Right lobe of liver (tissue), 4 donors: Measurements from ENCODE around the gene SLC25A43.
"Not testable (repeated sequence)": the region's sequence is repeated elsewhere in the genome, so short reads cannot be mapped to it uniquely, and the experiment has no call there.

ENCODE experiments used
- POLR2A ChIP-seq: fragments of 450-650 bp; IDR thresholded peaks from one replicate; pipeline ENCODE4 v1.6.1; 2017; ENCODE audit warnings: antibody characterized with exemption, mild to moderate bottlenecking
- TF ChIP-seq, protein P1 (sequence below), 4 donors: fragments of 200-600 bp in 3 of 4; fragments of 450-650 bp in 1 of 4; IDR thresholded peaks; one replicate each; pipeline versions ENCODE4 v1.5.1 to v1.8.0; 2016 to 2022; ENCODE audit warnings: antibody characterized with exemption in 4 of 4, mild to moderate bottlenecking in 2 of 4
- donor health status: DM: no; HTN: no; CAD: no.
- donor health status: DM: no; HTN: no; CAD: no.
- donor health status: DM: no; HTN: yes; CAD: no.

DNA sequence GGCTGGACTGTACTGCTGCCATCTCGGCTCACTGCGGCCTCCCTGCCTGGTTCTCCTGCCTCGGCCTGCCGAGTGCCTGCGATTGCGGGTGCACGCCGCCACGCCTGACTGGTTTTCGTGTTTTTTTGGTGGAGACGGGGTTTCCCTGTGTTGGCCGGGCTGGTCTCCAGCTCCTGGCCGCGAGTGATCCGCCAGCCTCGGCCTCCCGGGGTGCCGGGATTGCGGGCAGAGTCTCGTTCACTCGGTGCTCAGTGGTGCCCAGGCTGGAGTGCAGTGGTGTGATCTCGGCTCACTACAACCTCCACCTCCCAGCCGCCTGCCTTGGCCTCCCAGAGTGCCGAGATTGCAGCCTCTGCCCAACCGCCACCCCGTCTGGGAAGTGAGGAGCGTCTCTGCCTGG is 37.7 kb upstream of the SLC25A43 start:
- TF ChIP-seq POLR2A: not testable (repeated sequence)
- TF ChIP-seq, protein P1, sequence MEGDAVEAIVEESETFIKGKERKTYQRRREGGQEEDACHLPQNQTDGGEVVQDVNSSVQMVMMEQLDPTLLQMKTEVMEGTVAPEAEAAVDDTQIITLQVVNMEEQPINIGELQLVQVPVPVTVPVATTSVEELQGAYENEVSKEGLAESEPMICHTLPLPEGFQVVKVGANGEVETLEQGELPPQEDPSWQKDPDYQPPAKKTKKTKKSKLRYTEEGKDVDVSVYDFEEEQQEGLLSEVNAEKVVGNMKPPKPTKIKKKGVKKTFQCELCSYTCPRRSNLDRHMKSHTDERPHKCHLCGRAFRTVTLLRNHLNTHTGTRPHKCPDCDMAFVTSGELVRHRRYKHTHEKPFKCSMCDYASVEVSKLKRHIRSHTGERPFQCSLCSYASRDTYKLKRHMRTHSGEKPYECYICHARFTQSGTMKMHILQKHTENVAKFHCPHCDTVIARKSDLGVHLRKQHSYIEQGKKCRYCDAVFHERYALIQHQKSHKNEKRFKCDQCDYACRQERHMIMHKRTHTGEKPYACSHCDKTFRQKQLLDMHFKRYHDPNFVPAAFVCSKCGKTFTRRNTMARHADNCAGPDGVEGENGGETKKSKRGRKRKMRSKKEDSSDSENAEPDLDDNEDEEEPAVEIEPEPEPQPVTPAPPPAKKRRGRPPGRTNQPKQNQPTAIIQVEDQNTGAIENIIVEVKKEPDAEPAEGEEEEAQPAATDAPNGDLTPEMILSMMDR (IDR thresholded peaks at IDR 0.05): not testable (repeated sequence)
